Heart left ventricle (tissue), 16 donors: ENCODE results near the gene HILPDA. TPM values are rescaled to one million over a fixed set of nuclear protein-coding genes. Genes with fewer than 3 reads are reported as not detected.

Experiments
- ATAC-seq, 4 donors: fragments of 200-7000 bp; cut with Tn5 transposase; one replicate each; pipeline ENCODE4 v1.9.1; 2020 to 2022; ENCODE audit warnings: moderate library complexity in 4 of 4, mild to moderate bottlenecking in 3 of 4, moderate number of reproducible peaks in 1 of 4
- DNase-seq, 5 donors: peaks; one replicate each; pipeline ENCODE4 v3.0.0-alpha.2; 2020
- H3K27ac ChIP-seq, 12 donors: fragments of 200-600 bp; sonication (generic) in 4 of 12; one replicate each; pipeline versions ENCODE4 v1.5.0 to v1.8.0; 2016 to 2022; ENCODE audit warnings: mild to moderate bottlenecking in 2 of 12
- H3K27me3 ChIP-seq, 9 donors: fragments of 200-600 bp; sonication (generic) in 2 of 9; one replicate each; pipeline versions ENCODE4 v1.5.1 to v1.8.0; 2016 to 2022; ENCODE audit warnings: mild to moderate bottlenecking in 3 of 9
- H3K36me3 ChIP-seq, 9 donors: fragments of 200-600 bp; sonication (generic) in 2 of 9; one replicate each; pipeline versions ENCODE4 v1.5.0 to v1.8.0; 2018 to 2022; ENCODE audit warnings: mild to moderate bottlenecking in 2 of 9
- H3K4me1 ChIP-seq, 12 donors: fragments of 200-600 bp; sonication (generic) in 4 of 12; one replicate each; pipeline versions ENCODE4 v1.5.0 to v1.8.0; 2016 to 2022; ENCODE audit warnings: mild to moderate bottlenecking in 3 of 12
- H3K4me3 ChIP-seq, 12 donors: fragments of 200-600 bp; sonication (generic) in 4 of 12; one replicate each; pipeline versions ENCODE4 v1.5.0 to v1.8.0; 2017 to 2022; ENCODE audit warnings: mild to moderate bottlenecking in 9 of 12, moderate library complexity in 4 of 12
- H3K9me3 ChIP-seq, 12 donors: fragments of 200-600 bp; sonication (generic) in 4 of 12; one replicate each; pipeline versions ENCODE4 v1.5.0 to v1.8.0; 2016 to 2022; ENCODE audit warnings: mild to moderate bottlenecking in 1 of 12
- POLR2A ChIP-seq, 2 donors: fragments of 450-650 bp; IDR thresholded peaks; one replicate each; pipeline ENCODE4 v1.6.1; 2017; ENCODE audit warnings: antibody characterized with exemption in 2 of 2, mild to moderate bottlenecking in 2 of 2, moderate library complexity in 2 of 2
- WGBS, 4 donors: extraction: QIAGEN DNeasy Blood & Tissue Kit in 2 of 4; methylation state at CpG; one replicate each; pipeline versions ENCODE4 v1.1.5 to v1.1.7; 2013 to 2018; 5-methylcytosine and 5-hydroxymethylcytosine counted together
- intact Hi-C, 10 donors: fragments of 100-400 bp; cut with DNase I; formaldehyde crosslinking; loops; one replicate each; pipeline versions ENCODE4 v1.11.1 to v1.14.2; 2022
- polyA plus RNA-seq, 2 donors: library from polyadenylated mRNA; stranded (reverse); fragments of 200-250 nt; gene quantifications; one replicate each; pipeline ENCODE4 v1.2.3, GENCODE V29; 2013
- total RNA-seq, 9 donors: library from RNA; depleted of rRNA in 2 of 9; stranded (reverse); fragments of >200 nt in 2 of 9; fragmentation: NEBNext Ultra II Directional in 3 of 9; extraction: Animal tissue kit (Norgen Biotek cat#: 25700) in 3 of 9; gene quantifications; one replicate each; pipeline versions ENCODE4 v1.1.0 to v1.2.4, GENCODE V29; 2016 to 2023
- TF ChIP-seq, protein P1 (sequence below), 12 donors: fragments of 200-600 bp; sonication (generic) in 4 of 12; IDR thresholded peaks; one replicate each; pipeline versions ENCODE4 v1.5.0 to v1.8.0; 2018 to 2022; ENCODE audit warnings: antibody characterized with exemption in 12 of 12, mild to moderate bottlenecking in 5 of 12
- donor health status: ischemic (EF 13 %, LVEDD 7.1; RV severe dilation, severe dysfunction).
- donor health status: healthy with polysubstance abuse.
- donor health status: DM: no; HTN: yes; CAD: no.
- donor health status: DM: no; HTN: no; CAD: no.
- donor health status: ischemic (EF 25% LVEDD 6.9; RV normal size, moderate dysfunction).
- donor health status: ischemic (EF 25% LVEDD 5.7; RV mildly dilated, moderate dysfunction).
- donor health status: healthy.
- donor health status: DM: yes; HTN: yes; CAD: no.
- donor health status: ischemic (EF 35%, LVEDD 5.7; RV mildly dilated, moderate dysfunction).
- donor health status: nonischemic (EF 11% LVEDD 7.7; RV severe dilation, severe dysfunction).
- donor health status: DM: yes; HTN: yes; CAD: no.
- donor health status: PGD.
- donor health status: ischemic (EF 29% LVEDD 5.4; RV normal size, mild dysfunction).
- donor health status: nonischemic (EF 23%, LVEDD 6.1; RV moderate dilation, normal function).

Gene HILPDA
- total and polyA plus RNA-seq, 11 donors, result 6.1 to 17.7 (median 7.7) TPM

DNA sequence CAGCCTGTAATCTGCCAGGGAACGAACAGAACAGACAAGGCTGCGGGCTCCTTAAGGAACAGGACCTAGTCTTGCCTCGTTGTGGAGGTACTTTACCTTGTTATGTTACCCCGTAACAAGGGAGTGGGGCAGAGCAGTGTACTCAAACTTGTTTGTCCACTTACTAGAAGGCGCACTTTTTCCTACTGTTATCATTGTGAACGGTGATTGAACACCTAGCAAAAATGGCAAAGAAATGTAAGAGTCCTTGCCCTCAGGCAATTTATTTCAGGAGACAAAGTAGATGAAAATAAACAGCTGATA lies 45.3 kb upstream of the HILPDA start:
- Histone ChIP-seq H3K9me3 (no peaks in the 10 kb centered on the region), H3K36me3 (no peaks in the 10 kb centered on the region), H3K27ac (peak overlapping the region; percentile 21 to 94 (median 82)), H3K4me1 (peaks cover 0 to 46% (median 31%) of the 10 kb centered on the region in 12 donors), H3K27me3 (no peaks in the 10 kb centered on the region), H3K4me3 (peak overlapping the region; percentile 48 to 87 (median 71))
- intact Hi-C loops, result no loop called here
- TF ChIP-seq, protein P1, sequence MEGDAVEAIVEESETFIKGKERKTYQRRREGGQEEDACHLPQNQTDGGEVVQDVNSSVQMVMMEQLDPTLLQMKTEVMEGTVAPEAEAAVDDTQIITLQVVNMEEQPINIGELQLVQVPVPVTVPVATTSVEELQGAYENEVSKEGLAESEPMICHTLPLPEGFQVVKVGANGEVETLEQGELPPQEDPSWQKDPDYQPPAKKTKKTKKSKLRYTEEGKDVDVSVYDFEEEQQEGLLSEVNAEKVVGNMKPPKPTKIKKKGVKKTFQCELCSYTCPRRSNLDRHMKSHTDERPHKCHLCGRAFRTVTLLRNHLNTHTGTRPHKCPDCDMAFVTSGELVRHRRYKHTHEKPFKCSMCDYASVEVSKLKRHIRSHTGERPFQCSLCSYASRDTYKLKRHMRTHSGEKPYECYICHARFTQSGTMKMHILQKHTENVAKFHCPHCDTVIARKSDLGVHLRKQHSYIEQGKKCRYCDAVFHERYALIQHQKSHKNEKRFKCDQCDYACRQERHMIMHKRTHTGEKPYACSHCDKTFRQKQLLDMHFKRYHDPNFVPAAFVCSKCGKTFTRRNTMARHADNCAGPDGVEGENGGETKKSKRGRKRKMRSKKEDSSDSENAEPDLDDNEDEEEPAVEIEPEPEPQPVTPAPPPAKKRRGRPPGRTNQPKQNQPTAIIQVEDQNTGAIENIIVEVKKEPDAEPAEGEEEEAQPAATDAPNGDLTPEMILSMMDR (IDR thresholded peaks at IDR 0.05), result no peak
- TF ChIP-seq POLR2A (IDR thresholded peaks at IDR 0.05), result no peak
- no peak for DNase-seq
- ATAC-seq, result peak in 1 of 4 donors; percentile 4
- WGBS, 4 donors, result 2 to 9% (median 3%) methylated on average over 5 to 6 of the region's 6 CpGs

DNA sequence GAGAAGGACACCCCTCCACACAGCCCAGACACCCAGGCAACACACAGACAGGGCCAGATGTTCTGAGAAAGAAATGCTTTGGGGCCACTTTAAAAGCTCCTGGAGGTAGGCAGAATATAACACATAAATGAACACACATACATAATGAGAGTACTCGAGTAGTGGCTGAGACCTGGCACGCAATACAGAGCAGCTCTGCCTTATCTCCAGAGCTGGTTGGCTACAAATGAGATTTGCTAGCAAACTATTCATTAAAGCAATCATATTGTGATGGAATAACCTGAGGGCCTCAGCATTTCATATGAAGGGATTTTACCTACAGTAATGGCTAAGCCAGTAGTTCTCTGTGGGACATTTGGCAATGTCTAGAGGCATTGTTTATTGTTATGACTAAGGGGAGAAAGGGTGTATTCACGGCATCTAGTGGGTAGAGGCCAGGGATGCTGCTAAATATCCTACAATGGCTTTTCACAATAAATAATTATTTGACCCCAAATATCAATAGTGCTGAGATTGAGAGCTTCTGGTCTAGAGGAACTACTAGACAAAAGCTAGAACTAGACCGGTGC lies 40.4 kb upstream of the HILPDA start:
- DNase-seq (no peak), ATAC-seq (peak in 1 of 4 donors; percentile 12)
- Histone ChIP-seq H3K27me3 (no peaks in the 10 kb centered on the region), H3K9me3 (no peaks in the 10 kb centered on the region), H3K4me3 (no peak overlapping the region), H3K4me1 (peaks cover 0 to 8% (median 4%) of the 10 kb centered on the region in 12 donors), H3K36me3 (no peaks in the 10 kb centered on the region), H3K27ac (no peak overlapping the region)
- 63 to 70% (median 65%) methylated on average over 4 of the region's 4 CpGs for WGBS, 4 donors
- TF ChIP-seq POLR2A (IDR thresholded peaks at IDR 0.05), result no peak
- TF ChIP-seq, protein P1 (IDR thresholded peaks at IDR 0.05), result no peak
- intact Hi-C loops, result no loop called here

DNA sequence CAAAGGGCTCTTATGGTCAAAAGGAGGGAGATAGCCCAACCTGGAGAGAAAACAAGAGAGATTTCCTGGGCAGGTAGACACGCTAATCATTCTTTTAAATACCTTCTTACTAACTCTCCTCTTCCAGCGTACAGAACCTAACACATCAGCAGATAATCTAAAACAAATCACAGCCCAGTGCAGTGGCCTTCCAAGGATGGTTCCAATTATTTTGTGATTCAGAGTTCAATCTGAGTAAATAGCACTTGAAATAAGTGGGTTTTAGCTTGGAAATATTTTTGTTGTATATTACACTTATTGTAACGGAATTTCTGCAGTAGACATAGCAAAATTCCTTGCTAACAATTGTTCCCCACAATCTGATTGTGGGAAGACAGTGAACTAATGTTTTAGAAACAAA lies 38.6 kb upstream of the HILPDA start:
- no peaks in the 10 kb centered on the region for H3K36me3 ChIP-seq

GRCh38 chr7:128419257-128419656 lies 36.4 kb upstream of the HILPDA start:
- H3K27me3 ChIP-seq, result no peaks in the 10 kb centered on the region
- no peak for DNase-seq
- TF ChIP-seq, protein P1 (IDR thresholded peaks at IDR 0.05), result no peak
- TF ChIP-seq POLR2A (IDR thresholded peaks at IDR 0.05), result no peak
- H3K27ac ChIP-seq, result no peak overlapping the region
- intact Hi-C loops, result no loop called here
- H3K4me3 ChIP-seq, result no peak overlapping the region
- H3K36me3 ChIP-seq, result no peaks in the 10 kb centered on the region
- ATAC-seq, result no peak
- H3K4me1 ChIP-seq, result peaks cover 0 to 8% (median 0%) of the 10 kb centered on the region in 12 donors
- WGBS, 4 donors, result 85 to 91% (median 87%) methylated on average over 7 of the region's 7 CpGs
- no peaks in the 10 kb centered on the region for H3K9me3 ChIP-seq

More for the DNA sequence above, 38.6 kb upstream of the HILPDA start:
- ATAC-seq, result no peak
- Histone ChIP-seq H3K27ac (no peak overlapping the region), H3K4me1 (no peaks in the 10 kb centered on the region), H3K9me3 (no peaks in the 10 kb centered on the region), H3K4me3 (no peak overlapping the region), H3K27me3 (no peaks in the 10 kb centered on the region)
- intact Hi-C loops, result no loop called here
- no peak for DNase-seq
- TF ChIP-seq, protein P1 (IDR thresholded peaks at IDR 0.05), result no peak
- TF ChIP-seq POLR2A (IDR thresholded peaks at IDR 0.05), result no peak
- 82 to 90% (median 86%) methylated on average over 3 of the region's 3 CpGs for WGBS, 4 donors
